GM23338 (cell line): ENCODE results near the gene POU6F1.

Experiments used
- EZH2 ChIP-seq: fragments of 200-600 bp; sonication (generic); IDR thresholded peaks from one replicate; pipeline ENCODE4 v1.8.0; 2017; ENCODE audit warnings: antibody characterized with exemption, mild to moderate bottlenecking, low read depth; ENCODE audit not compliant: unreplicated experiment
- POLR2AphosphoS5 ChIP-seq: IDR thresholded peaks from 2 replicates; pipeline ENCODE4 v1.6.1; 2016; ENCODE audit warnings: antibody characterized with exemption, low read depth

GRCh38 chr12:51147309-51147708 lies 70.6 kb downstream of the POU6F1 start:
- TF ChIP-seq EZH2 (no peak), POLR2AphosphoS5 (no peak)
